ENCODE results near the gene NELL1. TPM values are rescaled to one million over a fixed set of nuclear protein-coding genes. Genes with fewer than 3 reads are reported as not detected.

Gene NELL1
- total and polyA plus RNA-seq, 2 donors (not counting 3 experiments of a cell fraction or from before 2014, with no cell fraction given): not detected

DNA sequence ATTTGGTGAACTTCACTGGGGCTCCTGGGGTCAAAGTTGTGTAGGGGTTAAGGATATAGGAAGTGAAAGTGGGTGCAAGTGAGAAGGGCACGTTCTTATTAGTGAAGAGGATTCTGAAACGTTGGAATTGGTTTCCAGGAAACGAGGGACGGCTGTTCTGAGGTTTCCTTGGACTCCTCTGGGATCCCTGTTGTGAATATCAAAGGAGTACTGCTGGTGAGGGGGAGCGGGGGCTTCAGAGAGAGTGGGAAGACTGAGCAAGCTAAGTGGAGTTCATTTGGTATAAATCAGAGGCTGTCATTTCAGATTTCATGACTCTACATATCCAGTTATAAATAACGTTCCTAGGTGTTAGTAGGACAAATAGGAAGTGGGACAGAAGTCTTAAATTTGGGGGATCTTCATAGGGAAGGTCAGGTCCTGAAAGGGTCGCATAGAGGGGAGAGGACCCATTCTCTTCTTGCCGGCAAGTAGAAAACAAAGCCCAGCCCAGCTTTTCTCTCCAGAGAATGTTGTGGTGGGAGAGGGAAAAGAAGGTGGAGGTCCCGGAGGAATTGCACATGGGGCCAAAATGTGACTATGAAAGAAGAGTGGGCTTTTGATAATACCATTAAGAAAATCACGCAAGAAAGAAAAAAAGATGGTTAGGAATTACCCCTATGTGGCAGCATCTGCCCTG, 1.1 kb upstream of the NELL1 start:
- Histone ChIP-seq H3K4me1 (ENCODE audit: control insufficient read depth, extremely low read depth, insufficient read depth, low read length) (no peaks in the 10 kb centered on the region), H3K4me3 (replicated peaks in 1 of 3; ENCODE audit: insufficient read depth in 1 of 3, low read depth in 1 of 3, low read length in 3 of 3) (no peak overlapping the region), H3K9ac (replicated peaks; ENCODE audit: extremely low read depth, insufficient read depth, low read length) (no peak overlapping the region), H3K27ac (ENCODE audit: insufficient read depth, low read depth, low read length) (no peak overlapping the region), H3K4me2 (ENCODE audit: insufficient read depth, low read length) (no peak overlapping the region), H3K36me3 (ENCODE audit: control insufficient read depth in 2 of 2, extremely low read depth in 1 of 2, insufficient read depth in 2 of 2, low read length in 2 of 2) (no peaks in the 10 kb centered on the region), H3K9me3 (replicated peaks; ENCODE audit: control insufficient read depth, insufficient read depth, low read length) (no peaks in the 10 kb centered on the region), H4K20me1 (replicated peaks; ENCODE audit: control insufficient read depth, extremely low read depth, insufficient read depth, low read length) (no peaks in the 10 kb centered on the region), H2AFZ (ENCODE audit: low read depth, low read length) (no peak overlapping the region), H3K27me3 (ENCODE audit: control insufficient read depth in 2 of 2, insufficient read depth in 2 of 2, low read length in 2 of 2) (peaks cover 35 to 48% of the 10 kb centered on the region in 2 experiments), H3K79me2 (ENCODE audit: control insufficient read depth, insufficient read depth, low read length) (no peaks in the 10 kb centered on the region), H3K9me1 (replicated peaks; ENCODE audit: control insufficient read depth, extremely low read depth, insufficient read depth, low read length) (no peaks in the 10 kb centered on the region)
- no TSS peak for BruUV-seq (replicated peaks)
- POLR2A ChIA-PET: no interaction called here
- FAIRE-seq: no peak
- no peak for DNase-seq (ENCODE audit: low read depth, low spot score)
- intact Hi-C loops (cut with micrococcal nuclease): no loop called here
- dilution Hi-C loops (cut with MboI; ENCODE audit: extremely low pct_ligation_motif_present, low sequenced_read_pairs): no loop called here
- CTCF ChIA-PET: interaction anchor here (1.0 kb wide), 1 partner anchor 58 kb away, joined by 3 read pairs; no protein-coding TSS in a partner anchor
- TF ChIP-seq POLR2A (IDR thresholded peaks at IDR 0.05; ENCODE audit: low read depth, low read length) (no peak), EZH2 (IDR thresholded peaks at IDR 0.05; ENCODE audit: borderline replicate concordance, low read depth, low read length, severe bottlenecking) (no peak), POLR2AphosphoS5 (IDR thresholded peaks at IDR 0.05; ENCODE audit: insufficient read depth, low read depth, low read length) (no peak), MYC (IDR thresholded peaks at IDR 0.05; ENCODE audit: low read depth, low read length) (no peak), FOS (IDR thresholded peaks at IDR 0.05; ENCODE audit: borderline replicate concordance, insufficient read depth, low read length) (no peak), GATA2 (IDR thresholded peaks at IDR 0.05; ENCODE audit: insufficient read depth, insufficient read length, low read depth, low read length) (no peak), JUN (IDR thresholded peaks at IDR 0.05; ENCODE audit: borderline replicate concordance, insufficient read depth, insufficient read length, low read depth) (no peak)
- TF ChIP-seq, protein P1, sequence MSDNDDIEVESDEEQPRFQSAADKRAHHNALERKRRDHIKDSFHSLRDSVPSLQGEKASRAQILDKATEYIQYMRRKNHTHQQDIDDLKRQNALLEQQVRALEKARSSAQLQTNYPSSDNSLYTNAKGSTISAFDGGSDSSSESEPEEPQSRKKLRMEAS (IDR thresholded peaks at IDR 0.05; ENCODE audit: insufficient read depth, insufficient read length): no peak
- TF ChIP-seq, protein P2, sequence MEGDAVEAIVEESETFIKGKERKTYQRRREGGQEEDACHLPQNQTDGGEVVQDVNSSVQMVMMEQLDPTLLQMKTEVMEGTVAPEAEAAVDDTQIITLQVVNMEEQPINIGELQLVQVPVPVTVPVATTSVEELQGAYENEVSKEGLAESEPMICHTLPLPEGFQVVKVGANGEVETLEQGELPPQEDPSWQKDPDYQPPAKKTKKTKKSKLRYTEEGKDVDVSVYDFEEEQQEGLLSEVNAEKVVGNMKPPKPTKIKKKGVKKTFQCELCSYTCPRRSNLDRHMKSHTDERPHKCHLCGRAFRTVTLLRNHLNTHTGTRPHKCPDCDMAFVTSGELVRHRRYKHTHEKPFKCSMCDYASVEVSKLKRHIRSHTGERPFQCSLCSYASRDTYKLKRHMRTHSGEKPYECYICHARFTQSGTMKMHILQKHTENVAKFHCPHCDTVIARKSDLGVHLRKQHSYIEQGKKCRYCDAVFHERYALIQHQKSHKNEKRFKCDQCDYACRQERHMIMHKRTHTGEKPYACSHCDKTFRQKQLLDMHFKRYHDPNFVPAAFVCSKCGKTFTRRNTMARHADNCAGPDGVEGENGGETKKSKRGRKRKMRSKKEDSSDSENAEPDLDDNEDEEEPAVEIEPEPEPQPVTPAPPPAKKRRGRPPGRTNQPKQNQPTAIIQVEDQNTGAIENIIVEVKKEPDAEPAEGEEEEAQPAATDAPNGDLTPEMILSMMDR (IDR thresholded peaks at IDR 0.05; ENCODE audit: extremely low read depth in 1 of 2, insufficient read depth in 1 of 2, low read depth in 1 of 2, low read length in 2 of 2): no peak

Data from endothelial cell of umbilical vein (primary cell).